HG03135 (cell line): ENCODE data around the gene SLC35G2.
"Not testable (repeated sequence)": the region's sequence is repeated elsewhere in the genome, so short reads cannot be mapped to it uniquely, and the experiment has no call there.

Source experiments
- ATAC-seq: cut with Tn5 transposase; IDR thresholded peaks from one replicate; pipeline ENCODE4 v1.9.1; 2021; ENCODE audit warnings: mild to moderate bottlenecking, moderate library complexity; ENCODE audit not compliant: unreplicated experiment

SLC35G2 gene

DNA sequence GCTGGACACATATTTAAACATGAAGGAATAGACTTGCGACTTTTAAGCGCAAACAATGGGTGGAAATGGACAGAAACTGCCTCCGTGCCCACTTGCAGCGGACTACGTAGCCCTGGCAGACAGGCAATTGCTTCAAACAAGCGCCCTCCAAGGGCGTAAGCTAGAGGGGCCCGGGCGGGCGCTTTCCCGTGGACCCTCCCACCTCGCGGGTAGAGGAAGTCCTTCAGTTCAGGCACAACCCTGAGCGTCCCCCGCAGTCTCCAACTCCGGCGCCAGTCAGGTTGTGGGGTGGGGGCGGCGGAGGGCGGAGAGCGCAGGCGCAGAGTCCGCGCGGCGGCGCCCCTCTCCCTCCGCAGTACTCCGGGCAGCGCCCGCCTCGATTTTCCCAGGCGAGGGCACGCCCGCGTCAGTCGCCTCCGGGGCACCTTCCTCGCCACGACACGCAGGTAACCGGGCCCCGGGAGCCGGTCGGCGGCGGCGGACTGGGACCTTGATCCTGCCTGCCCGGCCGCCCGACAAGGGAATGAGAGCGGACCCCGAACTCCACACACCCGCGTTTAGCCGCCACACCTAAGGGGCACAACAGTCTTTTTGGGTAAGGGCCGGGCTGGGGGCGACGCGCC lies at the start of gene SLC35G2:
TSS of gene SLC35G2 (plus strand) at position 358 of the 623 bp plus-strand sequence. CDS start 35,335 bp downstream, outside the sequence.
- no peak for ATAC-seq

GRCh38 chr3:136772709-136773108 lies 46.2 kb upstream of the SLC35G2 start:
- no peak for ATAC-seq

GRCh38 chr3:136778865-136779264 lies 40.1 kb upstream of the SLC35G2 start:
- ATAC-seq = no peak

DNA sequence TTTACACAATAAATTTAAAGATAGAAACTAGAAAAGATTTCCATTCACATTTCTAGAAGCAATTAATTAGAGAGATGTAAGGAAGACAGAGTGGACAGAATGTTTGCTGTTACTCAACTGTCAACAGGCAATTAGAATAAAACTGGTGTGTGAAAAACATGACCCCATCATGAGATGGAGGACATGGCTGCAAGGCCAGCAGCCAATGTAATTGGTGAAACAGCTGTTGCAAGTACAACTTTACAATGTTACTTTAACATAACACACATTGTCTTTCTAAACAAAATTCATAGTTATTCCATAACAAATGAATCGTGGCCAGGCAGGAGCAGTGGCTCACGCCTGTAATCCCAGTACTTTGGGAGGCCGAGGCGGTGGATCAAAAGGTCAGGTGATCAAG lies 38.2 kb upstream of the SLC35G2 start:
- ATAC-seq = no peak

DNA sequence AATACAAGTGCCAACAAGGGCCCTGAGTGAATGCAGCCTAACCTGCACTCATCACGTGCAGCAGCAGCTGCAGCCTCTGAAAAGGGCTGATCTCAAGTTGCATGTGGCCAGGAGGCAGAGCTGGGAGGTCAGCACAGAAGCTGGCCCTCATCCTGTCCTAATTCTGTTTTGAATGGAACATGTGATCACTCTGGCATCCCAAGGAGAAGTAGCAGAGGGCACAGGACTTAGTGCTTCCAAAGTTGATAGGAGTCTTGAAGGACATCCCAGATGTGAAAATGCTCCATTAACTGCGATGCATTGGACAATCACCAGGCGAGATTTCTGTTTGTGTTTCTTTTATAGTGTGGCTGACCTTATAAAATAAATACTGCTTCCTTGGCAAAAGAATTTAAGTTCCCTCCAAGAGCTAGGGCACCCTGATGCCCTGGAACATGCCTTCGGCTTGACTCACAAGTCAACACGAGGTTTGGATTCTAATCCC lies 35.2 kb upstream of the SLC35G2 start:
- no peak for ATAC-seq

- peak; percentile 69 for ATAC-seq
These were observed 31.6 kb upstream of the SLC35G2 start for GRCh38 chr3:136787349-136787748.

- ATAC-seq = no peak
These were observed 30.8 kb upstream of the SLC35G2 start for GRCh38 chr3:136788154-136788553.

DNA sequence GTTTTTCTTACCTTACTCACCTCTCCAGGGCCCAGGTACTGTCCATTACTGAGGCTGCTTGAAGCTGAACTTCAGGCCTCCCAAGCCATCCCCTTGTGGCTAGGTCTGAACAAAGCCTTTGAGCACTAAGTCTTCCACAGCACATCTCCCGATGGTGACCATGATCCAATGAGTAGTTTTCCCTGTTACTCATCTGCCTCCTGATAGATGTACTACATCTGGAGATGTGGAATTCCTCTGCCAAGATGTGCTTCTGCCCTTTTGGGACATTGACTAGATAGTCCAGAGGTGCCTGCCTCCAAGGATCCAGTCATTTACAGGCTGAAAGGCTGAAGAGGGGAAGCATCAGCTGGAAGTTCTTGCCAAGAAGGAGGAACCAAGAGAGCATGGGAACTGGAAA lies 28.9 kb upstream of the SLC35G2 start:
- ATAC-seq = no peak

GRCh38 chr3:136790786-136791185 lies 28.1 kb upstream of the SLC35G2 start:
- no peak for ATAC-seq

GRCh38 chr3:136792556-136793330 lies 26.2 kb upstream of the SLC35G2 start:
- ATAC-seq = no peak

- ATAC-seq = not testable (repeated sequence)
These were observed 17.8 kb upstream of the SLC35G2 start for GRCh38 chr3:136801146-136801545.

DNA sequence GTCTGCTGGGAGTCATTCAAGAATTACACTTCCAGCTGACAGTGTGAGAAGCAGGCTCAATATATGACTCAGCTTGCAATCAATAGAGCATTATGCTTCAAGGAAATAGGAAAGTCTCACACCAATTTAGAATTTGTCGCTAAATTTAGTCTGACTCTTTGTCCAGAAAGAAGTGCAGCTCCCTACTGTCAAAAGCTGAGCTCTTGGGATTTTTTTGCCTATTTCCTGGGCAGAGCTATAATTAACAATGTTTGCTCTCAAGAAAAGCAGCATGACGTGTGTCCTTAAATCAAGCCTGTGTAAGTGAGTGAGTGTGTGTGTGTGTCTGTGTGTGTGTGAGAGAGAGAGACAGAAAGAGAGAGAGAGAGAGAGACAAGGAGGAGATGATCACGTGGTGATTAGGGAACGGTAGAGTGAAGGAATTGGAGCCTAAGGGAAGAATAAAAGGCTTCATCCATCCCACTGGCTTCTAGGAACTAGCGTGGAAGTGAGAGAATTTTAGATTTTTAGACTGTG lies 16.4 kb upstream of the SLC35G2 start:
- ATAC-seq = no peak

DNA sequence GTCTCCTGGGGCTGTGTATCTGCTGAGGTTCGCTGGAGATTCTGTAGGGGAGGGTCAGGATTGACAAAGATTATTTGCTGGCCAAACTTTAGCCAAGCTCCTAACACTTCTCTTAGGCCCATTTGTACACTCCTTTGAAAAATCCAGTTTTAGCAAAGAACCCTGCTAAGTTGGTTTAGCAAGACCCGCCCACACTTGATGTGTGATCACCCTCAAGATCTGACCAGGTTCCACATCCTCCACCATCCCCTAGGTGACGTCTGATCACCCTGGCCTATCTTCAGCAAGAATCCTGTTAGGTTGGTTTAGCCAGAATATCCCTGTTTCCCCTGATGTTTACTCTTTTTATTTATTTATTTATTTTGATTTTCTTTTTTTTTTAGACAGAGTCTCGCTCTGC lies 14.8 kb upstream of the SLC35G2 start:
- no peak for ATAC-seq

GRCh38 chr3:136804813-136805212 lies 14.1 kb upstream of the SLC35G2 start:
- no peak for ATAC-seq

GRCh38 chr3:136805795-136806194 lies 13.1 kb upstream of the SLC35G2 start:
- no peak for ATAC-seq

GRCh38 chr3:136811701-136812100 lies 7.2 kb upstream of the SLC35G2 start:
- ATAC-seq = no peak

DNA sequence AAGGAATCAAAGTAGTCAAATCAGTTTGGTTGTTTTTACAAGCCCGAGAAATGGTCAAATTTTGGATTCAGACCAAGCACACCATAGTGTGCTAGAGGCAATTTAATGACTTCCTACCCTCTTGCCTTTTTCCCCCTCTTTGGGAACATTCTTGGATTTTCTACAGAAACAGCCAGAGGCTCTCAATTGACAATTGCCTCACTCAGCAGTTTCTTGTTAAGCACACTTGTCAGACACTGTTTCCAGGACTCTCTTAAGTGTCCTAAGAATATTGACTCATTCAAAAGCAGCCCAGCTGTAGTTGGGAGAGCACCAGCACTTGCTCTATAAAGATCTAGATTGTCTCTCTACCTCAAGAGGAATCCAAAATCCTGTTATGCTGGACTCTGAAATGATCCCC lies 1.5 kb upstream of the SLC35G2 start:
- ATAC-seq = no peak

DNA sequence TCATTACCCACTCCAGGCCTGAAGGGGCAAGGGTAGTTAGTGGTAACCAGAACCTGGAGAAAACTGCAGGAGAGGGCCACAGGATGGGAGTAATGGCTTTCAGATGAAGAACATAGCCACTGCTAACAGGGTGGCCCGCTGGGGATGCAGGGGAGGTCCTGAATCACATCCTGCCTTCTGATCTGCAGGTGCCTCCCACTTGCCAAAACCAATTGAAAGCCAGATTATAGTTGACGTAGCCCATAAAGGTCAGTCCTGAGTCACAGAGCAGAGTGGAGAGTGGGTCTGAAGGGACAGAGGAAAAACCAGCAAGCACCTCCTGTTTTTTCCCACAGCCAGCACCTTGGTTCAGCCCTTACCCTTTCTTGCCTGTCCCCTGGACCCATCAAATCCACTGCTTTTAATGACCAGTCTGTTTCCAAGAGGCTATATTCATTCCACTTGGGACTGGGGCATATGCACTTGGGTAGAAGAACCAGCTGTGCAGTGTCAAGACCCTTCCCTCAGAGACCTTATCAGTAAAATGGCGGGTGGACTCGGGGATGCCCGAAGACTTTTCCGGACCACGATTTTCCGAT lies 646 bp upstream of the SLC35G2 start:
- ATAC-seq = no peak

GRCh38 chr3:136819392-136819730 lies 435 bp downstream of the SLC35G2 start:
- ATAC-seq = no peak

GRCh38 chr3:136819731-136820679 lies 1.1 kb downstream of the SLC35G2 start:
- ATAC-seq = no peak

- ATAC-seq = no peak
These were observed 12.5 kb downstream of the SLC35G2 start for GRCh38 chr3:136831461-136831860.
